SJCRH30 (cell line): ENCODE measurements around the gene SNX33. TPM values are rescaled to one million over a fixed set of nuclear protein-coding genes. Genes with fewer than 3 reads are reported as not detected.
"Not testable (repeated sequence)": the region's sequence is repeated elsewhere in the genome, so short reads cannot be mapped to it uniquely, and the experiment has no call there.

Experiments used
- DNase-seq, 2 experiments: peaks; one replicate each; pipeline ENCODE4 v3.0.0-alpha.2; 2015 to 2020
- H3K27ac ChIP-seq: fragments of 250-450 bp; sonication (Bioruptor Pico); 2 replicates; pipeline ENCODE4 v1.5.1; 2020; ENCODE audit warnings: mild to moderate bottlenecking, moderate library complexity
- H3K27me3 ChIP-seq: fragments of 250-450 bp; sonication (Bioruptor Pico); 2 replicates; pipeline ENCODE4 v1.5.1; 2020; ENCODE audit warnings: mild to moderate bottlenecking, moderate library complexity
- H3K36me3 ChIP-seq: fragments of 250-450 bp; sonication (Bioruptor Pico); 2 replicates; pipeline ENCODE4 v1.5.1; 2020; ENCODE audit warnings: mild to moderate bottlenecking, moderate library complexity
- H3K4me1 ChIP-seq: fragments of 250-450 bp; sonication (Bioruptor Pico); 2 replicates; pipeline ENCODE4 v1.5.1; 2020; ENCODE audit warnings: mild to moderate bottlenecking, moderate library complexity
- H3K4me3 ChIP-seq: fragments of 250-450 bp; sonication (Bioruptor Pico); 2 replicates; pipeline ENCODE4 v1.5.1; 2020; ENCODE audit warnings: mild to moderate bottlenecking, moderate library complexity
- H3K9me3 ChIP-seq: fragments of 250-450 bp; sonication (Bioruptor Pico); replicated peaks from 2 replicates; pipeline ENCODE4 v1.5.1; 2020; ENCODE audit warnings: mild to moderate bottlenecking, moderate library complexity
- total RNA-seq: library from RNA; depleted of rRNA; stranded (reverse); fragments of >200 nt; shearing (Covaris generic); gene quantifications from 2 replicates; pipeline ENCODE4 v1.2.3, GENCODE V29; 2014

The SNX33 gene
- total RNA-seq, 1 experiment from 2014 or later = 7.4 TPM

GRCh38 chr15:75680007-75680789 lies 32.5 kb downstream of the SNX33 start:
- peaks cover 3% of the 10 kb centered on the region; the same call in 1 of the 2 replicates for H3K36me3 ChIP-seq
- no peaks in the 10 kb centered on the region for H3K4me1 ChIP-seq
- no peak overlapping the region for H3K4me3 ChIP-seq
- H3K9me3 ChIP-seq = no peaks in the 10 kb centered on the region
- no peaks in the 10 kb centered on the region for H3K27me3 ChIP-seq
- H3K27ac ChIP-seq = no peak overlapping the region
- no peak for DNase-seq

GRCh38 chr15:75682181-75683135 lies 34.7 kb downstream of the SNX33 start:
- H3K4me3 ChIP-seq = no peak overlapping the region
- no peak for DNase-seq
- peaks cover 3% of the 10 kb centered on the region; the same call in 1 of the 2 replicates for H3K36me3 ChIP-seq
- no peaks in the 10 kb centered on the region for H3K4me1 ChIP-seq
- no peaks in the 10 kb centered on the region for H3K9me3 ChIP-seq
- no peak overlapping the region for H3K27ac ChIP-seq
- H3K27me3 ChIP-seq = no peaks in the 10 kb centered on the region

GRCh38 chr15:75683646-75684312 lies 36.1 kb downstream of the SNX33 start:
- DNase-seq = peak; percentile 76 to 85
- H3K27me3 ChIP-seq, H3K4me1 ChIP-seq: not testable (repeated sequence)

GRCh38 chr15:75684648-75685047 lies 36.9 kb downstream of the SNX33 start:
- H3K27me3 ChIP-seq = no peaks in the 10 kb centered on the region
- H3K36me3 ChIP-seq = peaks cover 3% of the 10 kb centered on the region; the same call in 1 of the 2 replicates
- no peak overlapping the region for H3K27ac ChIP-seq
- no peak for DNase-seq
- no peaks in the 10 kb centered on the region for H3K9me3 ChIP-seq
- H3K4me3 ChIP-seq = no peak overlapping the region
- H3K4me1 ChIP-seq = no peaks in the 10 kb centered on the region

More at GRCh38 chr15:75683646-75684312, 36.1 kb downstream of the SNX33 start:
- H3K9me3 ChIP-seq, H3K27ac ChIP-seq, H3K36me3 ChIP-seq, H3K4me3 ChIP-seq: not testable (repeated sequence)

- no peaks in the 10 kb centered on the region for H3K9me3 ChIP-seq
- H3K4me1 ChIP-seq = no peaks in the 10 kb centered on the region
- peaks cover 3% of the 10 kb centered on the region; the same call in 1 of the 2 replicates for H3K36me3 ChIP-seq
- no peaks in the 10 kb centered on the region for H3K27me3 ChIP-seq
- H3K4me3 ChIP-seq = no peak overlapping the region
- DNase-seq = no peak
- H3K27ac ChIP-seq = no peak overlapping the region
Measured at GRCh38 chr15:75685195-75685594, 37.5 kb downstream of the SNX33 start.

- H3K27ac ChIP-seq, H3K9me3 ChIP-seq, H3K4me1 ChIP-seq, H3K36me3 ChIP-seq, H3K4me3 ChIP-seq, H3K27me3 ChIP-seq: not testable (repeated sequence)
- DNase-seq = peak; percentile 73 to 77
Measured at GRCh38 chr15:75686212-75686642, 38.5 kb downstream of the SNX33 start.

GRCh38 chr15:75687486-75688277 lies 40.0 kb downstream of the SNX33 start:
- H3K36me3 ChIP-seq = peaks cover 3% of the 10 kb centered on the region; the same call in 1 of the 2 replicates
- DNase-seq = no peak

GRCh38 chr15:75688278-75688557 lies 40.5 kb downstream of the SNX33 start:
- H3K4me3 ChIP-seq = no peak overlapping the region
- H3K27me3 ChIP-seq = no peaks in the 10 kb centered on the region
- no peak for DNase-seq
- H3K27ac ChIP-seq = no peak overlapping the region
- no peaks in the 10 kb centered on the region for H3K9me3 ChIP-seq
- H3K36me3 ChIP-seq = peaks cover 3% of the 10 kb centered on the region; the same call in 1 of the 2 replicates
- H3K4me1 ChIP-seq = peaks cover 2% of the 10 kb centered on the region; the same call in 1 of the 2 replicates

More at GRCh38 chr15:75687486-75688277, 40.0 kb downstream of the SNX33 start:
- no peaks in the 10 kb centered on the region for H3K9me3 ChIP-seq
- H3K27ac ChIP-seq = no peak overlapping the region
- no peak overlapping the region for H3K4me3 ChIP-seq
- no peaks in the 10 kb centered on the region for H3K4me1 ChIP-seq
- H3K27me3 ChIP-seq = no peaks in the 10 kb centered on the region

- Histone ChIP-seq H3K27me3 (no peaks in the 10 kb centered on the region), H3K36me3 (peaks cover 3% of the 10 kb centered on the region; the same call in 1 of the 2 replicates)
Measured at GRCh38 chr15:75688831-75689230, 41.1 kb downstream of the SNX33 start.

GRCh38 chr15:75689429-75689828 lies 41.7 kb downstream of the SNX33 start:
- not testable (repeated sequence) for H3K27ac ChIP-seq, H3K36me3 ChIP-seq, H3K27me3 ChIP-seq, DNase-seq, H3K4me3 ChIP-seq, H3K9me3 ChIP-seq
- peaks cover 10% of the 10 kb centered on the region for H3K4me1 ChIP-seq

More at GRCh38 chr15:75688831-75689230, 41.1 kb downstream of the SNX33 start:
- Histone ChIP-seq H3K4me1 (peaks cover 6% of the 10 kb centered on the region; the same call in 1 of the 2 replicates), H3K9me3 (no peaks in the 10 kb centered on the region), H3K4me3 (no peak overlapping the region), H3K27ac (no peak overlapping the region)
- DNase-seq = no peak

- H3K27ac ChIP-seq, H3K27me3 ChIP-seq, H3K9me3 ChIP-seq, H3K4me3 ChIP-seq, H3K36me3 ChIP-seq, DNase-seq: not testable (repeated sequence)
- peaks cover 22% of the 10 kb centered on the region for H3K4me1 ChIP-seq
Measured at GRCh38 chr15:75692311-75692710, 44.6 kb downstream of the SNX33 start.

GRCh38 chr15:75693028-75693427 lies 45.3 kb downstream of the SNX33 start:
- not testable (repeated sequence) for H3K4me3 ChIP-seq, H3K36me3 ChIP-seq, DNase-seq, H3K27me3 ChIP-seq, H3K9me3 ChIP-seq
- Histone ChIP-seq H3K4me1 (peaks cover 22% of the 10 kb centered on the region), H3K27ac (peak overlapping the region; percentile 86)

GRCh38 chr15:75693501-75694240 lies 46.0 kb downstream of the SNX33 start:
- H3K36me3 ChIP-seq = no peaks in the 10 kb centered on the region
- peak overlapping the region; percentile 26 for H3K4me3 ChIP-seq
- peak; percentile 81 to 82 for DNase-seq
- H3K27me3 ChIP-seq = no peaks in the 10 kb centered on the region
- H3K4me1 ChIP-seq = peaks cover 22% of the 10 kb centered on the region
- H3K27ac ChIP-seq = peak overlapping the region; percentile 86
- H3K9me3 ChIP-seq = no peaks in the 10 kb centered on the region
